ENCODE data around the gene SGMS1. TPM values are rescaled to one million over a fixed set of nuclear protein-coding genes. Genes with fewer than 3 reads are reported as not detected.

The SGMS1 gene
- polyA plus RNA-seq, 1 of the 3 experiments (the other 2 are of a cell fraction), result 6.3 TPM

- CTCF ChIA-PET, result interaction anchor here (1.3 to 2.3 kb wide), 2 partner anchors 25 to 29 kb away, joined by 3 to 5 read pairs; no protein-coding TSS in a partner anchor
These were observed 26.9 kb downstream of the SGMS1 start for GRCh38 chr10:50596897-50597296.

GRCh38 chr10:50596456-50596855 is 27.3 kb downstream of the SGMS1 start:
- Histone ChIP-seq H2AFZ (ENCODE audit: low read depth) (no peak overlapping the region), H4K20me1 (ENCODE audit: insufficient read depth) (no peaks in the 10 kb centered on the region), H3K79me2 (ENCODE audit: insufficient read depth) (peaks cover 7% of the 10 kb centered on the region; the same call in 1 of the 2 replicates), H3K36me3 (replicated peaks in 1 of 2; ENCODE audit: control insufficient read depth in 1 of 2, insufficient read depth in 2 of 2, low read length in 1 of 2) (no peaks in the 10 kb centered on the region), H3K27me3 (ENCODE audit: insufficient read depth) (no peaks in the 10 kb centered on the region), H3K9me3 (no peaks in the 10 kb centered on the region), H3K4me2 (no peak overlapping the region), H3K4me1 (ENCODE audit: control insufficient read depth in 1 of 2, insufficient read depth in 2 of 2, low read depth in 1 of 2, low read length in 1 of 2) (peaks cover 16 to 21% of the 10 kb centered on the region in 2 experiments), H3K4me3 (ENCODE audit: low read depth in 2 of 2, low read length in 1 of 2) (no peak overlapping the region), H3K9me2 (no peaks in the 10 kb centered on the region), H3K27ac (ENCODE audit: low read depth in 2 of 2, low read length in 1 of 2) (no peak overlapping the region; a peak in 1 of 4 replicates), H3K9ac (no peak overlapping the region), H3F3A (replicated peaks; ENCODE audit: insufficient read depth) (peaks cover 24% of the 10 kb centered on the region)
- ChIA-PET CTCF (interaction anchor here (1.3 to 2.3 kb wide), 2 partner anchors 25 to 28 kb away, joined by 3 to 5 read pairs; no protein-coding TSS in a partner anchor), POLR2A (no interaction called here)
- TF ChIP-seq RXRA (IDR thresholded peaks at IDR 0.05; ENCODE audit: borderline replicate concordance, low read depth) (no peak), EP300 (IDR thresholded peaks at IDR 0.05; ENCODE audit: borderline replicate concordance in 1 of 2, low read depth in 1 of 2, low read length in 1 of 2) (no peak), MAX (IDR thresholded peaks at IDR 0.05; ENCODE audit: low read depth) (no peak), FOXJ3 (CRISPR knock-in tag; IDR thresholded peaks at IDR 0.05) (no peak), RCOR1 (IDR thresholded peaks at IDR 0.05; ENCODE audit: low read length) (no peak), RFX5 (IDR thresholded peaks at IDR 0.05; ENCODE audit: low read length) (no peak), YY1 (IDR thresholded peaks at IDR 0.05; ENCODE audit: low read depth) (no peak), PBX3 (IDR thresholded peaks at IDR 0.05) (no peak), FOSL2 (IDR thresholded peaks at IDR 0.05; ENCODE audit: borderline replicate concordance, low read depth) (no peak), NFIC (IDR thresholded peaks at IDR 0.05; ENCODE audit: borderline replicate concordance) (no peak), GABPA (IDR thresholded peaks at IDR 0.05; ENCODE audit: low read depth) (no peak)
- TF ChIP-seq, protein P1, sequence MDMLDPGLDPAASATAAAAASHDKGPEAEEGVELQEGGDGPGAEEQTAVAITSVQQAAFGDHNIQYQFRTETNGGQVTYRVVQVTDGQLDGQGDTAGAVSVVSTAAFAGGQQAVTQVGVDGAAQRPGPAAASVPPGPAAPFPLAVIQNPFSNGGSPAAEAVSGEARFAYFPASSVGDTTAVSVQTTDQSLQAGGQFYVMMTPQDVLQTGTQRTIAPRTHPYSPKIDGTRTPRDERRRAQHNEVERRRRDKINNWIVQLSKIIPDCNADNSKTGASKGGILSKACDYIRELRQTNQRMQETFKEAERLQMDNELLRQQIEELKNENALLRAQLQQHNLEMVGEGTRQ (IDR thresholded peaks at IDR 0.05; ENCODE audit: borderline replicate concordance, low read depth, low read length), result no peak
- TF ChIP-seq, protein P2, sequence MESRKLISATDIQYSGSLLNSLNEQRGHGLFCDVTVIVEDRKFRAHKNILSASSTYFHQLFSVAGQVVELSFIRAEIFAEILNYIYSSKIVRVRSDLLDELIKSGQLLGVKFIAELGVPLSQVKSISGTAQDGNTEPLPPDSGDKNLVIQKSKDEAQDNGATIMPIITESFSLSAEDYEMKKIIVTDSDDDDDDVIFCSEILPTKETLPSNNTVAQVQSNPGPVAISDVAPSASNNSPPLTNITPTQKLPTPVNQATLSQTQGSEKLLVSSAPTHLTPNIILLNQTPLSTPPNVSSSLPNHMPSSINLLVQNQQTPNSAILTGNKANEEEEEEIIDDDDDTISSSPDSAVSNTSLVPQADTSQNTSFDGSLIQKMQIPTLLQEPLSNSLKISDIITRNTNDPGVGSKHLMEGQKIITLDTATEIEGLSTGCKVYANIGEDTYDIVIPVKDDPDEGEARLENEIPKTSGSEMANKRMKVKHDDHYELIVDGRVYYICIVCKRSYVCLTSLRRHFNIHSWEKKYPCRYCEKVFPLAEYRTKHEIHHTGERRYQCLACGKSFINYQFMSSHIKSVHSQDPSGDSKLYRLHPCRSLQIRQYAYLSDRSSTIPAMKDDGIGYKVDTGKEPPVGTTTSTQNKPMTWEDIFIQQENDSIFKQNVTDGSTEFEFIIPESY (IDR thresholded peaks at IDR 0.05; ENCODE audit: borderline replicate concordance, low read depth), result no peak
- DNase-seq, result no peak
- 87% methylated on average over 2 of the region's 2 CpGs for WGBS (ENCODE audit: low lambda C conversion rate)

More at GRCh38 chr10:50596897-50597296, 26.9 kb downstream of the SGMS1 start:
- Histone ChIP-seq H3K9me2 (no peaks in the 10 kb centered on the region), H3K4me2 (no peak overlapping the region), H3K9ac (no peak overlapping the region), H4K20me1 (ENCODE audit: insufficient read depth) (no peaks in the 10 kb centered on the region), H3F3A (replicated peaks; ENCODE audit: insufficient read depth) (peaks cover 24% of the 10 kb centered on the region), H2AFZ (ENCODE audit: low read depth) (no peak overlapping the region), H3K4me3 (ENCODE audit: low read depth in 2 of 2, low read length in 1 of 2) (no peak overlapping the region), H3K9me3 (no peaks in the 10 kb centered on the region), H3K4me1 (ENCODE audit: control insufficient read depth in 1 of 2, insufficient read depth in 2 of 2, low read depth in 1 of 2, low read length in 1 of 2) (peaks cover 16 to 21% of the 10 kb centered on the region in 2 experiments), H3K27ac (ENCODE audit: low read depth in 2 of 2, low read length in 1 of 2) (no peak overlapping the region; a peak in 1 of 4 replicates), H3K79me2 (ENCODE audit: insufficient read depth) (peaks cover 8% of the 10 kb centered on the region; the same call in 1 of the 2 replicates), H3K36me3 (replicated peaks in 1 of 2; ENCODE audit: control insufficient read depth in 1 of 2, insufficient read depth in 2 of 2, low read length in 1 of 2) (no peaks in the 10 kb centered on the region), H3K27me3 (ENCODE audit: insufficient read depth) (no peaks in the 10 kb centered on the region)
- WGBS (ENCODE audit: low lambda C conversion rate), result 97% methylated on average over 3 of the region's 3 CpGs
- DNase-seq, result no peak
- TF ChIP-seq TAF1 (IDR thresholded peaks at IDR 0.05; ENCODE audit: borderline replicate concordance, low read depth, low read length), result no peak
- POLR2A ChIA-PET, result no interaction called here
